H54 (cell line): ENCODE measurements around the gene ZMYND10.

ENCODE experiments used
- DNase-seq: peaks from one replicate; pipeline ENCODE4 v3.0.0; 2011; ENCODE audit warnings: low spot score, mixed read lengths; ENCODE audit not compliant: insufficient read length
- FAIRE-seq: peaks from 3 replicates; lab custom pipeline; 2011; peaks lifted over from hg19 to GRCh38; lab: Jason Lieb, UNC
- POLR2A ChIP-seq: IDR thresholded peaks from 2 replicates; pipeline ENCODE4 v1.6.1; 2011; ENCODE audit warnings: low read depth, mild to moderate bottlenecking, low read length

ZMYND10 gene

GRCh38 chr3:50345008-50345407, 524 bp downstream of the ZMYND10 start:
- FAIRE-seq (no peak), DNase-seq (no peak)
- TF ChIP-seq POLR2A: no peak

- FAIRE-seq: no peak
- no peak for TF ChIP-seq POLR2A
- DNase-seq: no peak
Observed at GRCh38 chr3:50342813-50343633, 2.5 kb downstream of the ZMYND10 start.

GRCh38 chr3:50341996-50342650, 3.4 kb downstream of the ZMYND10 start:
- TF ChIP-seq POLR2A: no peak
- FAIRE-seq (no peak), DNase-seq (no peak)

- no peak for DNase-seq
- no peak for TF ChIP-seq POLR2A
- no peak for FAIRE-seq
Observed at GRCh38 chr3:50341537-50341936, 4.0 kb downstream of the ZMYND10 start.

- no peak for DNase-seq
- no peak for FAIRE-seq
- TF ChIP-seq POLR2A: no peak
Observed at GRCh38 chr3:50340448-50341329, 4.8 kb downstream of the ZMYND10 start, which contains the start of gene RASSF1. RASSF1 (minus strand) TSS chr3:50340836; CDS start chr3:50340805, 31 bp downstream.

- no peak for FAIRE-seq
- TF ChIP-seq POLR2A: no peak
- DNase-seq: no peak
Observed at GRCh38 chr3:50340147-50340447, 5.4 kb downstream of the ZMYND10 start.

- TF ChIP-seq POLR2A: no peak
- FAIRE-seq (no peak), DNase-seq (no peak)
Observed at GRCh38 chr3:50339485-50340146, 5.9 kb downstream of the ZMYND10 start.

GRCh38 chr3:50338965-50339364, 6.6 kb downstream of the ZMYND10 start:
- TF ChIP-seq POLR2A: no peak
- FAIRE-seq: no peak
- DNase-seq: no peak

- TF ChIP-seq POLR2A: peak; percentile 86
- DNase-seq (peak; percentile 100), FAIRE-seq (peak; percentile 68)
Observed at GRCh38 chr3:50337175-50337861, 8.2 kb downstream of the ZMYND10 start.

- TF ChIP-seq POLR2A: no peak
- DNase-seq (no peak), FAIRE-seq (no peak)
Observed at GRCh38 chr3:50336452-50337174, 8.9 kb downstream of the ZMYND10 start.

- no peak for FAIRE-seq
Observed at GRCh38 chr3:50334339-50335075, 11.0 kb downstream of the ZMYND10 start.

More at GRCh38 chr3:50334339-50335075, 11.0 kb downstream of the ZMYND10 start:
- no peak for TF ChIP-seq POLR2A
- DNase-seq: no peak
